HepG2 (cell line): ENCODE data around the gene ZNF547. TPM values are rescaled to one million over a fixed set of nuclear protein-coding genes. Genes with fewer than 3 reads are reported as not detected.

Experiments
- ATAC-seq: fragments of 200-7000 bp; cut with Tn5 transposase; 3 replicates; pipeline ENCODE4 v1.9.1; 2020; ENCODE audit warnings: mild to moderate bottlenecking, moderate library complexity
- BruUV-seq: library from RNA; stranded (reverse); fragments of 400-500 nt; replicated peaks from 2 replicates; lab custom pipeline; 2021; lab: Mats Ljungman, UMichigan
- CTCF ChIA-PET: fragments of 300-600 bp; formaldehyde crosslinking; extraction: SDS; loops from one replicate; lab custom pipeline; 2021; ENCODE audit warnings: low total read pairs, inconsistent platforms, low intra/inter-chr PET ratio; lab: Yijun Ruan, JAX
- POLR2A ChIA-PET: fragments of 350-600 bp; sonication (Branson Sonifier 250); formaldehyde crosslinking; loops from one replicate; lab custom pipeline; 2020; ENCODE audit warnings: antibody characterized with exemption, inconsistent platforms; lab: Yijun Ruan, JAX
- DNase-seq: peaks from one replicate; pipeline ENCODE4 v3.0.0-alpha.2; 2015; ENCODE audit warnings: low spot score
- FAIRE-seq: peaks from 3 replicates; lab custom pipeline; 2011; peaks lifted over from hg19 to GRCh38; lab: Jason Lieb, UNC
- H2AFZ ChIP-seq: one replicate; pipeline ENCODE4 v1.6.1; 2011; ENCODE audit warnings: low read length, inconsistent platforms
- H3K27ac ChIP-seq: fragments of 300-600 bp; 3 replicates; pipeline ENCODE4 v1.8.0; 2011; ENCODE audit warnings: mixed run types, mild to moderate bottlenecking, mixed read lengths, low read length, inconsistent platforms; ENCODE audit not compliant: insufficient read depth; ENCODE audit errors: extremely low read length
- H3K27me3 ChIP-seq, 2 experiments: fragments of 200-600 bp in 1 of 2; 2 replicates in 1 of 2; 3 replicates in 1 of 2; pipeline versions ENCODE4 v1.6.0 to v1.8.0; 2011; ENCODE audit warnings: low read length in 2 of 2, mild to moderate bottlenecking in 2 of 2, moderate library complexity in 2 of 2, inconsistent platforms in 1 of 2; ENCODE audit not compliant: insufficient read depth in 2 of 2, control insufficient read depth in 1 of 2
- H3K36me3 ChIP-seq, 2 experiments: fragments of 200-600 bp in 1 of 2; replicated peaks in 1 of 2; 2 replicates in 1 of 2; 3 replicates in 1 of 2; pipeline versions ENCODE4 v1.5.1 to v1.8.0; 2011; ENCODE audit warnings: low read length in 2 of 2, inconsistent platforms in 1 of 2; ENCODE audit not compliant: insufficient read depth in 2 of 2, control insufficient read depth in 1 of 2
- H3K4me1 ChIP-seq: 2 replicates; pipeline ENCODE4 v1.5.1; 2012; ENCODE audit warnings: low read length, inconsistent platforms; ENCODE audit not compliant: insufficient read depth
- H3K4me2 ChIP-seq: 2 replicates; pipeline ENCODE4 v1.6.0; 2011; ENCODE audit warnings: low read depth, low read length, inconsistent platforms
- H3K4me3 ChIP-seq, 3 experiments: fragments of 200-600 bp in 1 of 3; sonication (generic), shearing (Covaris generic) in 1 of 3; replicated peaks in 1 of 3; 2 replicates each; pipeline ENCODE4 v1.5.1; 2011 to 2016; ENCODE audit warnings: low read length in 3 of 3, inconsistent platforms in 2 of 3, low read depth in 2 of 3, mild to moderate bottlenecking in 2 of 3, control low read depth in 1 of 3, mixed read lengths in 1 of 3; ENCODE audit not compliant: insufficient read depth in 1 of 3
- H3K79me2 ChIP-seq: one replicate; pipeline ENCODE4 v1.6.1; 2011; ENCODE audit warnings: low read length, inconsistent platforms; ENCODE audit not compliant: insufficient read depth
- H3K9ac ChIP-seq: 2 replicates; pipeline ENCODE4 v1.6.0; 2011; ENCODE audit warnings: mild to moderate bottlenecking, low read depth, low read length, inconsistent platforms; ENCODE audit not compliant: insufficient read depth
- H3K9me3 ChIP-seq: 2 replicates; pipeline ENCODE4 v1.5.1; 2012; ENCODE audit warnings: mild to moderate bottlenecking, low read length
- H4K20me1 ChIP-seq: 2 replicates; pipeline ENCODE4 v1.6.0; 2011; ENCODE audit warnings: inconsistent platforms, mild to moderate bottlenecking, low read length, moderate library complexity; ENCODE audit not compliant: insufficient read depth
- ARHGAP35 ChIP-seq: sonication (generic); formaldehyde crosslinking; IDR thresholded peaks from 2 replicates; pipeline ENCODE4 v1.9.0; 2022; ENCODE audit warnings: mild to moderate bottlenecking, inconsistent platforms, moderate library complexity, missing genetic modification reagents, borderline replicate concordance
- SP5 ChIP-seq: IDR thresholded peaks from 2 replicates; pipeline ENCODE4 v1.6.1; 2016; ENCODE audit warnings: low read depth, borderline replicate concordance
- ZC3H13 ChIP-seq: sonication (generic); formaldehyde crosslinking; IDR thresholded peaks from 2 replicates; pipeline ENCODE4 v1.8.1; 2023; ENCODE audit warnings: mild to moderate bottlenecking, missing genetic modification reagents, moderate library complexity
- ZFP1 ChIP-seq: IDR thresholded peaks from 2 replicates; pipeline ENCODE4 v1.6.1; 2016
- ZNF354B ChIP-seq: sonication (generic); formaldehyde crosslinking; IDR thresholded peaks from 2 replicates; pipeline ENCODE4 v1.8.0; 2022; ENCODE audit warnings: mild to moderate bottlenecking, missing genetic modification reagents
- WGBS: methylation state at CpG from one replicate; pipeline ENCODE4 v1.1.6; 2017; ENCODE audit warnings: low lambda C conversion rate; 5-methylcytosine and 5-hydroxymethylcytosine counted together
- in situ Hi-C: cut with HindIII; loops from 2 replicates; pipeline ENCODE4 v1.10.0; 2017; ENCODE audit warnings: low pct_unique_long_range_greater_than_20kb; ENCODE audit not compliant: extremely low pct_ligation_motif_present
- intact Hi-C: fragments of 100-400 bp; cut with micrococcal nuclease; formaldehyde crosslinking; loops from one replicate; pipeline ENCODE4 v1.10.0; 2022; ENCODE audit not compliant: unreplicated experiment
- polyA plus RNA-seq, 8 experiments: library from polyadenylated mRNA; depleted of rRNA in 3 of 8; stranded (reverse) in 7 of 8; unstranded in 1 of 8; fragments of >200 nt; fragmentation: Illumina TruSeq in 4 of 8; extraction: Trizol in 4 of 8; gene quantifications; 2 replicates each; pipeline versions ENCODE4 v1.2.1 to v1.2.3, GENCODE V29; 2011 to 2016; ENCODE audit warnings: low read depth in 4 of 8, missing spikeins in 1 of 8, mixed read lengths in 1 of 8; ENCODE audit not compliant: insufficient read depth in 1 of 8
- total RNA-seq, 5 experiments: library from RNA; depleted of rRNA; stranded (reverse); fragments of >200 nt; fragmentation: Illumina TruSeq; extraction: Trizol; gene quantifications; 2 replicates each; pipeline ENCODE4 v1.2.3, GENCODE V29; 2016; ENCODE audit warnings: low read depth in 1 of 5
- TF ChIP-seq, protein P1 (sequence below): sonication (generic); formaldehyde crosslinking; IDR thresholded peaks from 2 replicates; pipeline ENCODE4 v1.4.0; 2020; ENCODE audit warnings: missing genetic modification reagents
- TF ChIP-seq, protein P2 (sequence below): sonication (generic); formaldehyde crosslinking; conservative IDR thresholded peaks from 2 replicates; pipeline ENCODE4 v1.8.0; 2022; ENCODE audit warnings: mild to moderate bottlenecking, moderate library complexity, missing genetic modification reagents
- TF ChIP-seq, protein P3 (sequence below): sonication (generic); formaldehyde crosslinking; IDR thresholded peaks from 2 replicates; pipeline ENCODE4 v1.5.1; 2020; ENCODE audit warnings: mild to moderate bottlenecking, missing genetic modification reagents, moderate library complexity

Gene ZNF547
- total and polyA plus RNA-seq, 2 of the 13 experiments (the other 11 are each of a cell fraction or from before 2014, with no cell fraction given): 2.0 to 2.6 TPM

DNA sequence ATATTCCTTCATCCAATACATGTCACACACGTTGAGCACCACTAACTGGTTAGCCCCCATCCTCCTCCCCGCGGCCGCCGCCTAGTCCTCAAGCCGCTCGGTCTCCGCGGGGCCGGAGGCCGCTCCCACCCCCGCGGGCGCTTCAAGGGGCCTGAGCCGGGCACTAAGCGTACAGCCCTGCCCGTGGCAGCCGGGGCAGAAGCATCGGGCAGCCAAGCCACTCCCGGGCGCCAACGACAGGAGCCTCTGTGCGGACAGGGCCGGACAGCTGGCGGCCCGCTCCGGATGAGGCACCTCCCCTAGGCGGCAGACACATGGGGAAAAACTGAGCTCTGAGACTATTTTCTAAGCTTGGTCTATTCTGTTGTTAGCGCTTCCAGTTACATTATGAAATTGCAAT is 45.8 kb upstream of the ZNF547 start:
- peak overlapping the region; percentile 43; the same call in 1 of the 2 replicates for H3K9ac ChIP-seq
- POLR2A ChIA-PET: interaction anchor here (1.5 kb wide), 1 partner anchor 72 kb away, joined by 3 read pairs; no protein-coding TSS in a partner anchor
- ATAC-seq: peak; percentile 17
- no peak for FAIRE-seq
- H3K27ac ChIP-seq: no peak overlapping the region
- no peak for DNase-seq
- H3K36me3 ChIP-seq: no peaks in the 10 kb centered on the region
- intact Hi-C loops (no loop called here), in situ Hi-C loops (no loop called here)
- CTCF ChIA-PET: no interaction called here
- peaks cover 21% of the 10 kb centered on the region for H3K79me2 ChIP-seq
- H2AFZ ChIP-seq: no peak overlapping the region
- 45% methylated on average over 27 of the region's 29 CpGs for WGBS
- H3K4me2 ChIP-seq: peak overlapping the region; percentile 32
- 0 out of 5 replicates have a peak, but pooled peaks cover 2 to 4% of the 10 kb centered on the region in 2 experiments for H3K27me3 ChIP-seq
- H4K20me1 ChIP-seq: no peaks in the 10 kb centered on the region
- H3K4me3 ChIP-seq: peak overlapping the region; percentile 38 to 46 (median 38); a peak in 5 of 6 replicates
- no TSS peak for BruUV-seq
- H3K9me3 ChIP-seq: no peaks in the 10 kb centered on the region
- H3K4me1 ChIP-seq: peaks cover 27% of the 10 kb centered on the region
- no peak for TF ChIP-seq SP5
- TF ChIP-seq, protein P1, sequence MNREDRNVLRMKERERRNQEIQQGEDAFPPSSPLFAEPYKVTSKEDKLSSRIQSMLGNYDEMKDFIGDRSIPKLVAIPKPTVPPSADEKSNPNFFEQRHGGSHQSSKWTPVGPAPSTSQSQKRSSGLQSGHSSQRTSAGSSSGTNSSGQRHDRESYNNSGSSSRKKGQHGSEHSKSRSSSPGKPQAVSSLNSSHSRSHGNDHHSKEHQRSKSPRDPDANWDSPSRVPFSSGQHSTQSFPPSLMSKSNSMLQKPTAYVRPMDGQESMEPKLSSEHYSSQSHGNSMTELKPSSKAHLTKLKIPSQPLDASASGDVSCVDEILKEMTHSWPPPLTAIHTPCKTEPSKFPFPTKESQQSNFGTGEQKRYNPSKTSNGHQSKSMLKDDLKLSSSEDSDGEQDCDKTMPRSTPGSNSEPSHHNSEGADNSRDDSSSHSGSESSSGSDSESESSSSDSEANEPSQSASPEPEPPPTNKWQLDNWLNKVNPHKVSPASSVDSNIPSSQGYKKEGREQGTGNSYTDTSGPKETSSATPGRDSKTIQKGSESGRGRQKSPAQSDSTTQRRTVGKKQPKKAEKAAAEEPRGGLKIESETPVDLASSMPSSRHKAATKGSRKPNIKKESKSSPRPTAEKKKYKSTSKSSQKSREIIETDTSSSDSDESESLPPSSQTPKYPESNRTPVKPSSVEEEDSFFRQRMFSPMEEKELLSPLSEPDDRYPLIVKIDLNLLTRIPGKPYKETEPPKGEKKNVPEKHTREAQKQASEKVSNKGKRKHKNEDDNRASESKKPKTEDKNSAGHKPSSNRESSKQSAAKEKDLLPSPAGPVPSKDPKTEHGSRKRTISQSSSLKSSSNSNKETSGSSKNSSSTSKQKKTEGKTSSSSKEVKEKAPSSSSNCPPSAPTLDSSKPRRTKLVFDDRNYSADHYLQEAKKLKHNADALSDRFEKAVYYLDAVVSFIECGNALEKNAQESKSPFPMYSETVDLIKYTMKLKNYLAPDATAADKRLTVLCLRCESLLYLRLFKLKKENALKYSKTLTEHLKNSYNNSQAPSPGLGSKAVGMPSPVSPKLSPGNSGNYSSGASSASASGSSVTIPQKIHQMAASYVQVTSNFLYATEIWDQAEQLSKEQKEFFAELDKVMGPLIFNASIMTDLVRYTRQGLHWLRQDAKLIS (CRISPR knock-in tag): no peak
- TF ChIP-seq, protein P2, sequence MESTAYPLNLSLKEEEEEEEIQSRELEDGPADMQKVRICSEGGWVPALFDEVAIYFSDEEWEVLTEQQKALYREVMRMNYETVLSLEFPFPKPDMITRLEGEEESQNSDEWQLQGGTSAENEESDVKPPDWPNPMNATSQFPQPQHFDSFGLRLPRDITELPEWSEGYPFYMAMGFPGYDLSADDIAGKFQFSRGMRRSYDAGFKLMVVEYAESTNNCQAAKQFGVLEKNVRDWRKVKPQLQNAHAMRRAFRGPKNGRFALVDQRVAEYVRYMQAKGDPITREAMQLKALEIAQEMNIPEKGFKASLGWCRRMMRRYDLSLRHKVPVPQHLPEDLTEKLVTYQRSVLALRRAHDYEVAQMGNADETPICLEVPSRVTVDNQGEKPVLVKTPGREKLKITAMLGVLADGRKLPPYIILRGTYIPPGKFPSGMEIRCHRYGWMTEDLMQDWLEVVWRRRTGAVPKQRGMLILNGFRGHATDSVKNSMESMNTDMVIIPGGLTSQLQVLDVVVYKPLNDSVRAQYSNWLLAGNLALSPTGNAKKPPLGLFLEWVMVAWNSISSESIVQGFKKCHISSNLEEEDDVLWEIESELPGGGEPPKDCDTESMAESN (CRISPR knock-in tag): 0 out of 2 replicates have a peak, but pooled peaks have one; percentile 44
- TF ChIP-seq ZC3H13: no peak
- no peak for TF ChIP-seq ZFP1 (CRISPR knock-in tag)
- no peak for TF ChIP-seq ZNF354B (CRISPR knock-in tag)
- no peak for TF ChIP-seq ARHGAP35
- TF ChIP-seq, protein P3, sequence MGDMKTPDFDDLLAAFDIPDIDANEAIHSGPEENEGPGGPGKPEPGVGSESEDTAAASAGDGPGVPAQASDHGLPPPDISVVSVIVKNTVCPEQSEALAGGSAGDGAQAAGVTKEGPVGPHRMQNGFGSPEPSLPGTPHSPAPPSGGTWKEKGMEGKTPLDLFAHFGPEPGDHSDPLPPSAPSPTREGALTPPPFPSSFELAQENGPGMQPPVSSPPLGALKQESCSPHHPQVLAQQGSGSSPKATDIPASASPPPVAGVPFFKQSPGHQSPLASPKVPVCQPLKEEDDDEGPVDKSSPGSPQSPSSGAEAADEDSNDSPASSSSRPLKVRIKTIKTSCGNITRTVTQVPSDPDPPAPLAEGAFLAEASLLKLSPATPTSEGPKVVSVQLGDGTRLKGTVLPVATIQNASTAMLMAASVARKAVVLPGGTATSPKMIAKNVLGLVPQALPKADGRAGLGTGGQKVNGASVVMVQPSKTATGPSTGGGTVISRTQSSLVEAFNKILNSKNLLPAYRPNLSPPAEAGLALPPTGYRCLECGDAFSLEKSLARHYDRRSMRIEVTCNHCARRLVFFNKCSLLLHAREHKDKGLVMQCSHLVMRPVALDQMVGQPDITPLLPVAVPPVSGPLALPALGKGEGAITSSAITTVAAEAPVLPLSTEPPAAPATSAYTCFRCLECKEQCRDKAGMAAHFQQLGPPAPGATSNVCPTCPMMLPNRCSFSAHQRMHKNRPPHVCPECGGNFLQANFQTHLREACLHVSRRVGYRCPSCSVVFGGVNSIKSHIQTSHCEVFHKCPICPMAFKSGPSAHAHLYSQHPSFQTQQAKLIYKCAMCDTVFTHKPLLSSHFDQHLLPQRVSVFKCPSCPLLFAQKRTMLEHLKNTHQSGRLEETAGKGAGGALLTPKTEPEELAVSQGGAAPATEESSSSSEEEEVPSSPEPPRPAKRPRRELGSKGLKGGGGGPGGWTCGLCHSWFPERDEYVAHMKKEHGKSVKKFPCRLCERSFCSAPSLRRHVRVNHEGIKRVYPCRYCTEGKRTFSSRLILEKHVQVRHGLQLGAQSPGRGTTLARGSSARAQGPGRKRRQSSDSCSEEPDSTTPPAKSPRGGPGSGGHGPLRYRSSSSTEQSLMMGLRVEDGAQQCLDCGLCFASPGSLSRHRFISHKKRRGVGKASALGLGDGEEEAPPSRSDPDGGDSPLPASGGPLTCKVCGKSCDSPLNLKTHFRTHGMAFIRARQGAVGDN (CRISPR knock-in tag): peak; percentile 37; the same call in 1 of the 2 replicates
